K562 (cell line): ENCODE measurements around the gene SERINC5. TPM values are rescaled to one million over a fixed set of nuclear protein-coding genes. Genes with fewer than 3 reads are reported as not detected.

ENCODE experiments used
- ATAC-seq: fragments of 200-7000 bp; cut with Tn5 transposase; 3 replicates; pipeline ENCODE4 v1.9.1; 2020; ENCODE audit warnings: moderate library complexity
- BruUV-seq: library from RNA; stranded (reverse); fragments of 400-500 nt; replicated peaks from 2 replicates; lab custom pipeline; 2021; lab: Mats Ljungman, UMichigan
- CTCF ChIA-PET: fragments of 300-600 bp; formaldehyde crosslinking; extraction: SDS; loops from one replicate; lab custom pipeline; 2021; ENCODE audit warnings: low intra/inter-chr PET ratio; lab: Yijun Ruan, JAX
- POLR2A ChIA-PET: fragments of 300-600, 350-650 bp; sonication (Branson Sonifier 250); formaldehyde crosslinking; extraction: SDS; loops from one replicate; lab custom pipeline; 2021; ENCODE audit warnings: antibody characterized with exemption, inconsistent platforms; lab: Yijun Ruan, JAX
- DNase-seq, 4 experiments: peaks; one replicate each; pipeline versions ENCODE4 v3.0.0 to v3.0.0-alpha.2; 2011 to 2018; ENCODE audit warnings: low spot score in 3 of 4, mixed read lengths in 3 of 4; ENCODE audit errors: extremely low read depth in 1 of 4
- FAIRE-seq: peaks from 2 replicates; lab custom pipeline; 2011; peaks lifted over from hg19 to GRCh38; lab: Jason Lieb, UNC
- H2AFZ ChIP-seq: 2 replicates; pipeline ENCODE4 v1.6.0; 2011; ENCODE audit warnings: low read depth, low read length, control low read depth, inconsistent platforms
- H3K27ac ChIP-seq: fragments of 200-600 bp; 3 replicates; pipeline ENCODE4 v1.8.0; 2011; ENCODE audit warnings: low read depth, mild to moderate bottlenecking, control low read depth, inconsistent platforms, low read length, moderate library complexity, mixed read lengths; ENCODE audit errors: extremely low read depth
- H3K27me3 ChIP-seq, 2 experiments: fragments of 300-600 bp in 1 of 2; 2 replicates in 1 of 2; 3 replicates in 1 of 2; pipeline versions ENCODE4 v1.6.0 to v1.8.0; 2011; ENCODE audit warnings: inconsistent platforms in 2 of 2, low read length in 2 of 2, mild to moderate bottlenecking in 1 of 2, mixed read lengths in 1 of 2, moderate library complexity in 1 of 2; ENCODE audit not compliant: control insufficient read depth in 2 of 2, insufficient read depth in 2 of 2
- H3K36me3 ChIP-seq: fragments of 300-600 bp; 3 replicates; pipeline ENCODE4 v1.8.0; 2011; ENCODE audit warnings: mild to moderate bottlenecking, low read length, inconsistent platforms; ENCODE audit not compliant: control insufficient read depth, insufficient read depth
- H3K4me1 ChIP-seq, 2 experiments: fragments of 200-600 bp in 1 of 2; replicated peaks in 1 of 2; 2 replicates in 1 of 2; 3 replicates in 1 of 2; pipeline versions ENCODE4 v1.5.1 to v1.8.0; 2011; ENCODE audit warnings: inconsistent platforms in 2 of 2, low read length in 2 of 2, mild to moderate bottlenecking in 1 of 2, mixed read lengths in 1 of 2, moderate library complexity in 1 of 2; ENCODE audit not compliant: control insufficient read depth in 2 of 2, insufficient read depth in 2 of 2
- H3K4me2 ChIP-seq: 2 replicates; pipeline ENCODE4 v1.6.1; 2011; ENCODE audit warnings: low read length, control low read depth, inconsistent platforms, mixed read lengths; ENCODE audit not compliant: insufficient read depth
- H3K4me3 ChIP-seq: fragments of 200-600 bp; sonication (generic), shearing (Covaris generic); 2 replicates; pipeline ENCODE4 v1.5.1; 2016; ENCODE audit warnings: control low read depth, inconsistent platforms
- H3K79me2 ChIP-seq: fragments of 200-600 bp; 3 replicates; pipeline ENCODE4 v1.8.0; 2011; ENCODE audit warnings: low read length, inconsistent platforms; ENCODE audit not compliant: control insufficient read depth, insufficient read depth
- H3K9ac ChIP-seq, 2 experiments: 2 replicates each; pipeline versions ENCODE4 v1.6.0 to v1.6.1; 2011; ENCODE audit warnings: low read depth in 2 of 2, low read length in 2 of 2, control low read depth in 1 of 2, inconsistent platforms in 1 of 2, mild to moderate bottlenecking in 1 of 2, mixed read lengths in 1 of 2; ENCODE audit not compliant: insufficient read depth in 1 of 2
- H3K9me1 ChIP-seq: one replicate; pipeline ENCODE4 v1.6.0; 2011; ENCODE audit warnings: inconsistent platforms, mild to moderate bottlenecking, low read length, moderate library complexity; ENCODE audit not compliant: control insufficient read depth, insufficient read depth
- H3K9me3 ChIP-seq: replicated peaks from 2 replicates; pipeline ENCODE4 v1.5.1; 2011; ENCODE audit warnings: low read depth, low read length, inconsistent platforms; ENCODE audit not compliant: control insufficient read depth, insufficient read depth
- H4K20me1 ChIP-seq: replicated peaks from 2 replicates; pipeline ENCODE4 v1.6.1; 2011; ENCODE audit warnings: low read length, inconsistent platforms, mixed read lengths; ENCODE audit not compliant: control insufficient read depth, insufficient read depth
- ATF4 ChIP-seq: fragments of 450-650 bp; formaldehyde crosslinking; IDR thresholded peaks from 2 replicates; pipeline ENCODE4 v1.4.0; 2022; ENCODE audit warnings: mild to moderate bottlenecking, moderate library complexity
- CBX2 ChIP-seq: fragments of 200-600 bp; sonication (generic); IDR thresholded peaks from one replicate; pipeline ENCODE4 v1.6.1; 2012; ENCODE audit warnings: mild to moderate bottlenecking, low read length, inconsistent platforms; ENCODE audit not compliant: insufficient read depth, poor library complexity, severe bottlenecking
- ETS1 ChIP-seq: conservative IDR thresholded peaks from 2 replicates; pipeline ENCODE4 v1.6.1; 2011; ENCODE audit warnings: low read depth, mild to moderate bottlenecking, low read length; ENCODE audit not compliant: control insufficient read depth
- GATAD2B ChIP-seq: fragments of 450-650 bp; IDR thresholded peaks from 2 replicates; pipeline ENCODE4 v1.6.1; 2017; ENCODE audit warnings: mild to moderate bottlenecking, borderline replicate concordance
- PML ChIP-seq: IDR thresholded peaks from 2 replicates; pipeline ENCODE4 v1.6.1; 2012; ENCODE audit warnings: low read length, inconsistent platforms
- TAF7 ChIP-seq: fragments of 450-650 bp; IDR thresholded peaks from 2 replicates; pipeline ENCODE4 v1.6.1; 2016; ENCODE audit warnings: missing genetic modification characterization, missing compliant biosample characterization
- YBX1 ChIP-seq: fragments of 450-650 bp; IDR thresholded peaks from 2 replicates; pipeline ENCODE4 v1.7.1; 2016; ENCODE audit warnings: mild to moderate bottlenecking
- ZNF511 ChIP-seq: sonication (generic); formaldehyde crosslinking; IDR thresholded peaks from 2 replicates; pipeline ENCODE4 v1.8.0; 2022; ENCODE audit warnings: mild to moderate bottlenecking, missing genetic modification reagents
- WGBS: fragments of 100-300 bp; shearing (Covaris generic); methylation state at CpG from one replicate; pipeline ENCODE4 v1.1.6; 2016; ENCODE audit warnings: low coverage, mixed read lengths; ENCODE audit not compliant: insufficient coverage; ENCODE audit errors: missing lambda C conversion rate; 5-methylcytosine and 5-hydroxymethylcytosine counted together
- in situ Hi-C: fragments of 300-500 bp; cut with MboI; formaldehyde crosslinking; loops from 4 replicates; pipeline ENCODE4 v1.15.0; 2018; ENCODE audit warnings: inconsistent platforms, mixed read lengths
- intact Hi-C: fragments of 100-400 bp; cut with micrococcal nuclease; formaldehyde crosslinking; loops from 2 replicates; pipeline ENCODE4 v1.14.2; 2022
- polyA plus RNA-seq, 8 experiments: library from polyadenylated mRNA; depleted of rRNA in 4 of 8; stranded (reverse) in 5 of 8; unstranded in 3 of 8; fragments of >200 nt; fragmentation: Nextera tagmentation in 2 of 8; fragmentation: Illumina TruSeq in 1 of 8; extraction: Ambion mirVana in 2 of 8; extraction: Trizol in 1 of 8; gene quantifications; 2 replicates each; pipeline versions ENCODE4 v1.2.1 to v1.2.3, GENCODE V29; 2011 to 2014; ENCODE audit warnings: inconsistent platforms in 1 of 8, missing spikeins in 1 of 8
- total RNA-seq, 7 experiments: library from RNA; depleted of rRNA in 6 of 7; stranded (reverse); fragments of >200 nt in 6 of 7; fragmentation: Illumina TruSeq in 2 of 7; extraction: Trizol in 2 of 7; gene quantifications; 2 replicates each; pipeline versions ENCODE4 v1.2.1 to v1.2.3, GENCODE V29; 2011 to 2021; ENCODE audit warnings: low replicate concordance in 1 of 7
- TF ChIP-seq, protein P1 (sequence below): fragments of 200-800 bp; sonication (Bioruptor generic); IDR thresholded peaks from 2 replicates; pipeline ENCODE4 v1.6.1; 2017; ENCODE audit warnings: missing genetic modification characterization, missing compliant biosample characterization
- TF ChIP-seq, protein P2 (sequence below): fragments of 450-650 bp; IDR thresholded peaks from 2 replicates; pipeline ENCODE4 v1.6.1; 2016; ENCODE audit warnings: missing biosample characterization, missing genetic modification characterization
- TF ChIP-seq, protein P3 (sequence below): fragments of 450-650 bp; IDR thresholded peaks from 2 replicates; pipeline ENCODE4 v1.6.1; 2018; ENCODE audit warnings: mild to moderate bottlenecking, low read depth; ENCODE audit not compliant: partially characterized antibody

The SERINC5 gene
- total and polyA plus RNA-seq, 9 of the 15 experiments (the other 6 are each of a cell fraction or from before 2014, with no cell fraction given), result 1.4 to 7.9 (median 3.7) TPM

DNA sequence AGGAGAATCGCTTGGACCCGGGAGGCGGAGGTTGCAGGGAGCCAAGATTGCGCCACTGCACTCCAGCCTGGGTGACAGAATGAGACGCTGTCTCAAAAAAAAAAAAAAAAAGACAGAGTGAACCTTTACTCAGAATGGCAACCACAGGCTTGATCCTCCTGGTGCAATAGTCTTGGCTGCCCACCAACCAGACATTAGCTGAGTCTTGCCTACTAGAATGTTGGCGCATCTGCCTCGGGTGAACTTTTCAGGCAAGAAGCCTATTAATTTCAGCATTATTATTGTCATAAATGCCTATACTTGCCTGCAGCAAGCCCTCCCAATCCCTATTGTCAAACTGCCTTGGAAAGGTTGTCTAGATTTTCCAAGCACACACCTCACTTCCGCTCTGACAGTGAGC is 4.2 kb downstream of the SERINC5 start:
- WGBS, result 79% methylated on average over 6 of the region's 8 CpGs
- no peaks in the 10 kb centered on the region for H3K9me1 ChIP-seq
- intact Hi-C loops (no loop called here), in situ Hi-C loops (no loop called here)
- ChIA-PET POLR2A (interaction anchor here (1.5 kb wide), 1 partner anchor 10 kb away, joined by 4 read pairs; no protein-coding TSS in a partner anchor), CTCF (no interaction called here)
- no peak overlapping the region for H3K4me3 ChIP-seq
- no peak for DNase-seq
- TF ChIP-seq TAF7 (tag) (no peak), PML (no peak), GATAD2B (no peak), CBX2 (no peak), YBX1 (no peak), ETS1 (no peak), ZNF511 (CRISPR knock-in tag) (no peak), ATF4 (no peak)
- TF ChIP-seq, protein P1, sequence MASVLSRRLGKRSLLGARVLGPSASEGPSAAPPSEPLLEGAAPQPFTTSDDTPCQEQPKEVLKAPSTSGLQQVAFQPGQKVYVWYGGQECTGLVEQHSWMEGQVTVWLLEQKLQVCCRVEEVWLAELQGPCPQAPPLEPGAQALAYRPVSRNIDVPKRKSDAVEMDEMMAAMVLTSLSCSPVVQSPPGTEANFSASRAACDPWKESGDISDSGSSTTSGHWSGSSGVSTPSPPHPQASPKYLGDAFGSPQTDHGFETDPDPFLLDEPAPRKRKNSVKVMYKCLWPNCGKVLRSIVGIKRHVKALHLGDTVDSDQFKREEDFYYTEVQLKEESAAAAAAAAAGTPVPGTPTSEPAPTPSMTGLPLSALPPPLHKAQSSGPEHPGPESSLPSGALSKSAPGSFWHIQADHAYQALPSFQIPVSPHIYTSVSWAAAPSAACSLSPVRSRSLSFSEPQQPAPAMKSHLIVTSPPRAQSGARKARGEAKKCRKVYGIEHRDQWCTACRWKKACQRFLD (CRISPR knock-in tag), result no peak
- TF ChIP-seq, protein P2, sequence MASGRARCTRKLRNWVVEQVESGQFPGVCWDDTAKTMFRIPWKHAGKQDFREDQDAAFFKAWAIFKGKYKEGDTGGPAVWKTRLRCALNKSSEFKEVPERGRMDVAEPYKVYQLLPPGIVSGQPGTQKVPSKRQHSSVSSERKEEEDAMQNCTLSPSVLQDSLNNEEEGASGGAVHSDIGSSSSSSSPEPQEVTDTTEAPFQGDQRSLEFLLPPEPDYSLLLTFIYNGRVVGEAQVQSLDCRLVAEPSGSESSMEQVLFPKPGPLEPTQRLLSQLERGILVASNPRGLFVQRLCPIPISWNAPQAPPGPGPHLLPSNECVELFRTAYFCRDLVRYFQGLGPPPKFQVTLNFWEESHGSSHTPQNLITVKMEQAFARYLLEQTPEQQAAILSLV (tag), result no peak
- TF ChIP-seq, protein P3, sequence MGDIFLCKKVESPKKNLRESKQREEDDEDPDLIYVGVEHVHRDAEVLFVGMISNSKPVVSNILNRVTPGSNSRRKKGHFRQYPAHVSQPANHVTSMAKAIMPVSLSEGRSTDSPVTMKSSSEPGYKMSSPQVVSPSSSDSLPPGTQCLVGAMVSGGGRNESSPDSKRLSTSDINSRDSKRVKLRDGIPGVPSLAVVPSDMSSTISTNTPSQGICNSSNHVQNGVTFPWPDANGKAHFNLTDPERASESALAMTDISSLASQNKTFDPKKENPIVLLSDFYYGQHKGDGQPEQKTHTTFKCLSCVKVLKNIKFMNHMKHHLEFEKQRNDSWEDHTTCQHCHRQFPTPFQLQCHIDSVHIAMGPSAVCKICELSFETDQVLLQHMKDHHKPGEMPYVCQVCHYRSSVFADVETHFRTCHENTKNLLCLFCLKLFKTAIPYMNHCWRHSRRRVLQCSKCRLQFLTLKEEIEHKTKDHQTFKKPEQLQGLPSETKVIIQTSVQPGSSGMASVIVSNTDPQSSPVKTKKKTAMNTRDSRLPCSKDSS, result no peak
- no peaks in the 10 kb centered on the region for H3K27me3 ChIP-seq
- H3K79me2 ChIP-seq, result peaks cover 25% of the 10 kb centered on the region
- H2AFZ ChIP-seq, result no peak overlapping the region
- no peak overlapping the region for H3K9ac ChIP-seq
- no peak for ATAC-seq
- 0 out of 2 replicates have a peak, but pooled peaks cover 6% of the 10 kb centered on the region for H4K20me1 ChIP-seq
- H3K36me3 ChIP-seq, result no peaks in the 10 kb centered on the region
- no peaks in the 10 kb centered on the region for H3K9me3 ChIP-seq
- no peak for FAIRE-seq
- BruUV-seq, result no TSS peak
- peaks cover 17 to 27% of the 10 kb centered on the region in 2 experiments for H3K4me1 ChIP-seq
- no peak overlapping the region for H3K27ac ChIP-seq
- H3K4me2 ChIP-seq, result no peak overlapping the region
